NCI-H69 (cell line): ENCODE measurements around the gene FXYD1.
"Not testable (repeated sequence)": the region's sequence is repeated elsewhere in the genome, so short reads cannot be mapped to it uniquely, and the experiment has no call there.

ENCODE experiments used
- DNase-seq: peaks from one replicate; lab custom pipeline; 2025; lab: John Stamatoyannopoulos, UW

FXYD1 gene

GRCh38 chr19:35125270-35125717, 13.3 kb upstream of the FXYD1 start:
- no peak for DNase-seq

GRCh38 chr19:35125749-35126623, 12.6 kb upstream of the FXYD1 start:
- no peak for DNase-seq

- no peak for DNase-seq
Measured at GRCh38 chr19:35126624-35126959, 12.0 kb upstream of the FXYD1 start.

GRCh38 chr19:35127871-35128270, 10.8 kb upstream of the FXYD1 start:
- DNase-seq = no peak

DNA sequence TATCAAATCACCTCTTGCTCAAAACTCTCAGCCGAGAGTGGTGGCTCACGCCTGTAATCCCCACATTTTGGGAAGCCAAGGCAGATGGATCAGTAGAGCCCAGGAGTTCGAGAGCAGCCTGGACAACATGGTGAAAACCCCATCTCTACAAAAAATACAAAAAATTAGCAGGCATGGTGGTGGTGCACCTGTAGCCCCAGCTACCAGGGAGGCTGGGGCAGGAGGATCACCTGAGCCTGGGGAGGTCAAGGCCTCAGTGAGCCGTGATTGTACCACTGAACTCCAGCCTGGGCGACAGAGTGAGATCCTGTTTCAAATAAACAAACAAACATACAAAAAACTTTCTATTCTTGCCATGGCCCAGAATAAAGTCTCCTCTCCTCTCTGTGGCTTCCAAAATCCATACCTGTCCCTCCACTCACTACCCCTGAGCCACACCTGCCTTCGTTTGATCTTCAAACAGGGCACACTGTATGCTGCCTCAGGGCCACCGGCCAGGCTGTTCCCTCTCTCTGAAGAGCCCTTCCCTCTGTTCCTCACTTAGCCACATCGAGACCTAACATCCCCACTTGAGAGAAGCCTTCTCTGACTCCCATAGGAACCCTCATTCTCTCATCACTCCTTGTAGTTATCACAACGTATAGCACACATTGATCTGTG, 10.1 kb upstream of the FXYD1 start:
- no peak for DNase-seq

GRCh38 chr19:35129724-35130274, 8.8 kb upstream of the FXYD1 start:
- DNase-seq = not testable (repeated sequence)

GRCh38 chr19:35130761-35131720, 7.6 kb upstream of the FXYD1 start:
- DNase-seq = no peak

GRCh38 chr19:35132254-35132653, 6.4 kb upstream of the FXYD1 start:
- no peak for DNase-seq

GRCh38 chr19:35133826-35134225, 4.8 kb upstream of the FXYD1 start:
- no peak for DNase-seq

- no peak for DNase-seq
Measured at GRCh38 chr19:35134601-35135242, 3.9 kb upstream of the FXYD1 start, which contains the start of gene LGI4. TSS of gene LGI4 (minus strand) at chr19:35135059. CDS start at chr19:35134680, 379 bp downstream.

GRCh38 chr19:35135389-35135909, 3.2 kb upstream of the FXYD1 start:
- DNase-seq = peak; percentile 84

GRCh38 chr19:35136231-35136630, 2.4 kb upstream of the FXYD1 start:
- no peak for DNase-seq

DNA sequence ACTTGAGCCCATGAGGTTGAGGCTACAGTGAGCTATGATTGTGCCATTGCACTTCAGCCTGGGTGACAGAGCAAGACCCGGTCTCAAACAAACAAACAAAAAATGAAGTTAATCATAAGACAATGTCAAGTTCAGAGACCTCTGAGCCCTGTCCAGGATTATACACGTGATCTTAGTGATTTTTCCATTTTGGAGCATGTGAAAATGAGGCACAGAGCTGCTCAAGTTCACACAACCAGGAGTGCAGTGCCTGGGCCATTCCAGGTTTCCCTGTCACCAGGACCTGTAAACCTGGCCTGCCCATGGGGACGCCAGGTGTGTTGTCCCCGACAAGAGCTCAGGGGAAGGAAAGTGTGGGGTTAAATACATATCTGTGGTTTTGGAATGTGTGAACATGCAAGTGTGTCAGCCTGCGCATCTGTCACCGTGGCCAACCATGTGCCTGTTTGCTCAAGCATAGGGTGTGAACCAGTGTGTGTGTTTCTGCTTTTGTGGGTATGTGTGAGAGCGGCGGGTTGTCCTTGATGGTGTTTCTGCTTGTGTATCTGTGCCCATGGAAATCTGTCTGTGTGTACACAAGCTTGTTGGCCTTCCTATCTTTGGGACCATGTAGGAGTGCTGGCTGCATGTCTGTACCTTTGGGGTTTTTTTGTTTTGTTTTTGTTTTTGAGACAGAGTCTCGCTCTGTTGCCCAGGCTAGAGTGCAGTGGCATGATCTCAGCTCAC, 1.5 kb upstream of the FXYD1 start:
- peak; percentile 15 for DNase-seq

- DNase-seq = peak; percentile 35
Measured at GRCh38 chr19:35140207-35140961, 1.8 kb downstream of the FXYD1 start.

- peak; percentile 98 for DNase-seq
Measured at GRCh38 chr19:35140962-35141836, 2.6 kb downstream of the FXYD1 start.

- peak; percentile 42 for DNase-seq
Measured at GRCh38 chr19:35141837-35142605, 3.4 kb downstream of the FXYD1 start.

GRCh38 chr19:35142606-35143230, 4.1 kb downstream of the FXYD1 start:
- peak; percentile 79 for DNase-seq
